Muscle layer of colon (tissue), 2 donors: Measurements from ENCODE around the gene DISC1.
"Not testable (repeated sequence)": the region's sequence is repeated elsewhere in the genome, so short reads cannot be mapped to it uniquely, and the experiment has no call there.

Experiments
- H3K27ac ChIP-seq: one replicate; pipeline ENCODE4 v1.7.0; 2013; ENCODE audit warnings: low read depth, mild to moderate bottlenecking, low read length, moderate library complexity
- H3K27me3 ChIP-seq, 2 donors: one replicate each; pipeline ENCODE4 v1.7.0; 2013; ENCODE audit warnings: low read length in 2 of 2, mild to moderate bottlenecking in 2 of 2; ENCODE audit not compliant: insufficient read depth in 2 of 2, control insufficient read depth in 1 of 2
- H3K36me3 ChIP-seq: one replicate; pipeline ENCODE4 v1.7.0; 2013; ENCODE audit warnings: mild to moderate bottlenecking, low read length; ENCODE audit not compliant: insufficient read depth
- H3K4me1 ChIP-seq: one replicate; pipeline ENCODE4 v1.7.0; 2013; ENCODE audit warnings: mild to moderate bottlenecking, low read length; ENCODE audit not compliant: insufficient read depth
- H3K4me3 ChIP-seq, 2 donors: one replicate each; pipeline ENCODE4 v1.7.0; 2013; ENCODE audit warnings: low read length in 2 of 2, low read depth in 1 of 2, mild to moderate bottlenecking in 1 of 2, moderate library complexity in 1 of 2
- H3K9ac ChIP-seq: one replicate; pipeline ENCODE4 v1.7.0; 2013; ENCODE audit warnings: low read length
- H3K9me3 ChIP-seq: one replicate; pipeline ENCODE4 v1.7.0; 2013; ENCODE audit warnings: mild to moderate bottlenecking, low read length
- donor health status: abdominal sarcoma.
- donor health status: Adenocarcinoma of cecum.

DISC1 gene

DNA sequence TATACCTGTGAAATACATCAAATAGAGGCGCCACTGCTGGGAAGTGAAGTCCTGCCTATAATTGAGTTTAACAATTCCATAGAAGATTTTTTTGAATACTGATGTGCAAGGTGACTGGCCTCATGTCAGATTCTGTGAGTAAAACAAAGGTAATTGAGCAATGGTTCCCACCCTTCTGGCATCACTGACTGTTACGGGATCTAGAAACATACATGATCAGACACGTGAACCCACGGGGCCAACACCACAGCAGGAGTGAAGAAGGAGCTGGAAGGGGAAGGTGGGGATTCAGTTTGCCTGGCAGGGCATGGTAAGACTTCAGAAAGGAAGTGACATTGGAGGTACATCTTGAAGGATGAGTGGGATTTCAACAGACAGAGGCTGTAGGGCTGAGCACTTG lies 270.2 kb downstream of the DISC1 start:
- Histone ChIP-seq H3K36me3 (no peaks in the 10 kb centered on the region), H3K27ac (no peak overlapping the region), H3K4me1 (no peaks in the 10 kb centered on the region), H3K9me3 (no peaks in the 10 kb centered on the region), H3K4me3 (no peak overlapping the region), H3K27me3 (no peaks in the 10 kb centered on the region), H3K9ac (no peak overlapping the region)

DNA sequence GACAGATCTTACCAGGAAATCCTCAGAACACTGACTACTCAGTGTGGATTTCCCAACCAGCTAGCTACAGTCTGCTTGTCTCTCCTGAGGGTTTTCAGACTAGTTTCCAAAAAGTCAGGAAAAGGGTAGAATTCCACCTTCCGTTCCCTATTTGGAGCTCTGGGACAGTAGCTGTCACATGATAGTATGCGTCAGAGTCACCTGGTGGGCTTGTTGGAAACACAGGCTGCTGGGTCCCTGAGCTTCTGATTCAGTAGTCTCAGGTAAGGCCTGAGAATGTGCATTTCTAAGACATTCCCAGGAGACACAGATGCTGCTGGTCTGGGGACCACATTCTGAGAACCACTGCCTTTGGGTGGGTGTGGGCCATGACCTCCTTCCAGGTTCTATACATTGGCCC lies 272.5 kb downstream of the DISC1 start:
- Histone ChIP-seq H3K4me3 (no peak overlapping the region), H3K27me3 (no peaks in the 10 kb centered on the region), H3K4me1 (no peaks in the 10 kb centered on the region), H3K27ac (no peak overlapping the region), H3K9ac (no peak overlapping the region), H3K36me3 (no peaks in the 10 kb centered on the region), H3K9me3 (no peaks in the 10 kb centered on the region)

DNA sequence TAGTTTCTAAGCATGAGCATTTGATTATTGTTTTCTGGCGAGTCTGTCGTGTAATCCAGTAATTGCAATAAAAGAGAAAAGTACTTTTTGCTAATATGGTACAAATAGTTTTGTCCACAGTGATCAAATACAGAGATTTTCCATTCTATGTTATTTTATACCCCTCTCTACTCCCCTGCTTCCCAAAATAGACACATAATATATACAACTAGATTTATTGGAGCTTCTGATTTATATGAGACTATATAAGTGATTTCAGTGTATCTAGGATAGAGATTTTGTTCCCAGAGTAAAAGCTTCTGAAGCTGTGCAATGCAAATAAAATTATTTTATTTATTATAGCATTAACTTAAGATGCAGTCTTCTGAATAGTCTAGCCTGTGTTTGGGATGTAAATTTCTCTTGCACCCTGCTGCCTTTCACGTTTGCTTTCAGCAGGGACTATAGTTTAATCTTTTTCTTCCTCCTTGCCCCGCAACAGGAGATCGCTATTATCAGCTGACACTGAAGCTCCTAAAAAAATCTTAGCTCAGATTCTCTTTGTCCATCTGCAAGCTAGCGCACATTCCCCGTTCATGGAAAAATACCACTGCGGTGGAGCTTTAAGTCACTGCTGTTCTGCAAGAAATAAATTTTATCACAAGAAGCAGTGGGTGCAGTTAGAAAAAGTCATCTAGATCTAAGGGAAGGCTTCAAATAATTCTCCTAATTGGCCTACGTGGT lies 273.3 kb downstream of the DISC1 start:
- no peak overlapping the region for H3K9ac ChIP-seq
- no peak overlapping the region for H3K27ac ChIP-seq
- no peaks in the 10 kb centered on the region for H3K27me3 ChIP-seq
- no peaks in the 10 kb centered on the region for H3K9me3 ChIP-seq
- H3K36me3 ChIP-seq, result no peaks in the 10 kb centered on the region
- H3K4me1 ChIP-seq, result no peaks in the 10 kb centered on the region
- H3K4me3 ChIP-seq, result no peak overlapping the region

- Histone ChIP-seq H3K27ac (no peak overlapping the region), H3K36me3 (no peaks in the 10 kb centered on the region), H3K9ac (no peak overlapping the region), H3K27me3 (no peaks in the 10 kb centered on the region), H3K9me3 (no peaks in the 10 kb centered on the region), H3K4me3 (no peak overlapping the region), H3K4me1 (no peaks in the 10 kb centered on the region)
These were observed 277.0 kb downstream of the DISC1 start for GRCh38 chr1:231903586-231904081.

GRCh38 chr1:231907310-231907709 lies 280.7 kb downstream of the DISC1 start:
- not testable (repeated sequence) for H3K4me1 ChIP-seq, H3K27me3 ChIP-seq, H3K36me3 ChIP-seq, H3K9me3 ChIP-seq, H3K4me3 ChIP-seq, H3K27ac ChIP-seq, H3K9ac ChIP-seq

DNA sequence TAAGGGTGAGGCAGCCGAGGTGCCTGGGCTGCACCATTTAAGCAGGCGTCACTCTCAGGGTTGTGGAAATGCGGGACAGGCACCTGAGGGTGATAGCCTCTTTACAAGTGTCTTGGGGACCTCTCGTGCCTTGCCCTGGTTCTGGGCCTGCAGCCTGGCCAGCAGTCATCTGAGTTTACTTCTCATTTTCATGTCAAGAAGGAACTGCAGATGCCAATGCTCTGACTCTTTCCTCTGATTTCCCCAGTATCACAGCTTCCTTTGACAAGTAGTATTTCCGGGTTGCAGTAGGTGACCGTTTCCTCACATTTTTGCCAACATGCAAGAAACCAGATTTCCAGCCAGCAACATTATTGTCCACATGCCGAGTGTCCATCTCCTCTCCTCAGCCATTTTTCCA lies 286.9 kb downstream of the DISC1 start:
- no peaks in the 10 kb centered on the region for H3K27me3 ChIP-seq
- no peaks in the 10 kb centered on the region for H3K9me3 ChIP-seq
- no peaks in the 10 kb centered on the region for H3K4me1 ChIP-seq
- no peak overlapping the region for H3K27ac ChIP-seq
- no peak overlapping the region for H3K9ac ChIP-seq
- no peaks in the 10 kb centered on the region for H3K36me3 ChIP-seq
- no peak overlapping the region for H3K4me3 ChIP-seq

DNA sequence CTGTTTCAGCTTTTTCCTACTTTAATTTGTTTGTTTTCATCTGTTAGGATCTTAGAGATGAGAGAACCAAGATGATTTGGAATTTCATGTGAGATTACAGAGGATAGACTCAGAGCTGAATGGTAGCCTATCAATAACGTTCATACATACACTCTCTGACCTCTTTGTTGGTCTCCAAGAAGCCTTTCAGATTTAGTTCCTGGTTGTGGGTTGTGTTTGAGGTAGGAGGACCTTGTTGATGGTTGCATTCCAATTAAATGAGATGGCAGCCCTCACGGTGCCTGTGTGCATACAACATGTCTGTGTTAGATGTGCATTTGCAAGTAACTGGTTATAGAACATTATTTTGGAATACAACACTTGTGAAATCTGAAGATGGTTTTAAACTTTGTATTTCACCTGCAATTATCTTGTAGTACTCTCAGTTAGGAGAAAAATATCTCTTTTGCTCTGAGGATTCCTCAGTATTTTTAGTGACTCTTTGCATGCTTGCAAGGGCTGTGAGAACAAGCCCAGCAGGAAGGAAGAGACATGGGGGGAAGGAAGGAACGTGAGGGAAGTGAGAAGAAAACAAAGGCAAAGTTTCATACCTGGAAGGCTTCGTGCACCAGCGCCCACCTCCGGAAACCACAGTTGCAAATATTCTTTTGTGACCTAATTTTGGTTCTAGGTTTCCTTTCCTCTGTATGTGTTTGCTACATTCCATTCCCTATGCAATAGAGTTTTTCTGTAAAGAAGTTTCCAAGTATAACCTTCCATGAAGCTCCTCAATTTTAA lies 291.8 kb downstream of the DISC1 start:
- H3K27ac ChIP-seq, result no peak overlapping the region

GRCh38 chr1:231919239-231919885 lies 292.8 kb downstream of the DISC1 start:
- Histone ChIP-seq H3K4me3 (no peak overlapping the region), H3K36me3 (no peaks in the 10 kb centered on the region), H3K4me1 (no peaks in the 10 kb centered on the region), H3K9ac (no peak overlapping the region), H3K27me3 (no peaks in the 10 kb centered on the region), H3K27ac (no peak overlapping the region), H3K9me3 (no peaks in the 10 kb centered on the region)

More for the DNA sequence above, 291.8 kb downstream of the DISC1 start:
- Histone ChIP-seq H3K9me3 (no peaks in the 10 kb centered on the region), H3K4me1 (no peaks in the 10 kb centered on the region), H3K4me3 (no peak overlapping the region), H3K36me3 (no peaks in the 10 kb centered on the region), H3K27me3 (no peaks in the 10 kb centered on the region), H3K9ac (no peak overlapping the region)

DNA sequence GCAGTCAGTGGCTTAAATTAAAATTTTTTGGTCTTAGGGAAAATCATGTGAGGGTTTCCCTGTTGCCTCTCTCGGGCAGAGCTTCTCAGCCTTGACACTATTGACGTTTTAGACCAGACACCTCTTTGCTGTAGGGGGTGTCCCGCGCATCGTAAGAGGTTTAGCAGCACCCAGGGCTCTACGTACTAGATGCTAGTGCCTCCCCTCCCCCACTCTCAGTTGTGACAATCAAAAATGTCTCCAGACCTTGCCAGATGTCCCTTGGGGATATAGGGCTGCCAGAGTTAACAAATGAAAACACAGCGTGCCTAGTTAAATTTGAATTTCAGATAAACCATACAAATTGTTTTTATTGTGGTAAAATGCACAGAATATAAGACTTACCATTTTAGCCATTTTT lies 293.3 kb downstream of the DISC1 start:
- Histone ChIP-seq H3K27me3 (no peaks in the 10 kb centered on the region), H3K4me3 (no peak overlapping the region), H3K27ac (no peak overlapping the region), H3K4me1 (no peaks in the 10 kb centered on the region), H3K9ac (no peak overlapping the region), H3K9me3 (no peaks in the 10 kb centered on the region), H3K36me3 (no peaks in the 10 kb centered on the region)

DNA sequence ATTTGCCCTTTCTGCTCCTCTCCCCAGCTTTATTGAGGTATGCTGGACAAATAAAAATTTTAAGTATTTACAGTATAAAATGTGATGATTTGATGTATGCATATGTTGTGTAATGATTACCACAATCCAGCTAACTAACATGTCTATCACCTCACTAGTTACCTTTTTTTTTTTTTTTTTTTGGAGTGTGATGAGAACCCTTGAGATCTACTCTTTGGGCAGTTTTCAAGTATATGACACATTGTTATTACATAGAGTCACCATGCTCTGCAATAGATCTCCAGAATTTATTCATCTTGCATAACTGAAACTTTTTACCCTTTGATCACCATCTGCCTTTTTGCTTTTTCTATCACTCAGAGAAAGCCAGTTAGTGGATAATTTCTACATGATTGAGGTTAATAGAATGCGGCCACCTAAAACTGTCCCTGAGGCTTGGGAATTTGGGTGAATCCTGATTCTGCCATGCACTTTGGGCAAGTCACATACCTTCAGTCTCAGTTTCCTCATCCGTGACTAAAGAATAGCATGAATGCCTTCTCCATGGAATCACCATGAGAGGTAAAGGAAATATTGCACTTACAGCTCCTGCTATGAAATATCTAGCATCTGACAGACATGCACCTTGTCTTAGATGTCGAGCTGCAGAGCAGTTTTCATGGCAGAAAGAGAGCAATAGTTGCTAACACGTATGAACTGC lies 295.2 kb downstream of the DISC1 start:
- Histone ChIP-seq H3K4me1 (no peaks in the 10 kb centered on the region), H3K9me3 (no peaks in the 10 kb centered on the region), H3K4me3 (no peak overlapping the region), H3K9ac (no peak overlapping the region), H3K27me3 (no peaks in the 10 kb centered on the region), H3K36me3 (no peaks in the 10 kb centered on the region), H3K27ac (no peak overlapping the region)

- H3K27ac ChIP-seq, result no peak overlapping the region
- H3K9me3 ChIP-seq, result no peaks in the 10 kb centered on the region
- H3K9ac ChIP-seq, result no peak overlapping the region
- no peaks in the 10 kb centered on the region for H3K27me3 ChIP-seq
- H3K36me3 ChIP-seq, result no peaks in the 10 kb centered on the region
- H3K4me1 ChIP-seq, result no peaks in the 10 kb centered on the region
- no peak overlapping the region for H3K4me3 ChIP-seq
These were observed 297.0 kb downstream of the DISC1 start for GRCh38 chr1:231923491-231924041.
